Uterus (tissue), 2 donors: ENCODE results near the gene RRP8.

Experiments used
- POLR2A ChIP-seq, 2 donors: fragments of 450-650 bp; IDR thresholded peaks; one replicate each; pipeline ENCODE4 v1.6.1; 2016; ENCODE audit warnings: antibody characterized with exemption in 2 of 2, mild to moderate bottlenecking in 1 of 2, moderate library complexity in 1 of 2
- TF ChIP-seq, protein P1 (sequence below), 4 experiments: fragments of 200-600 bp in 2 of 4; fragments of 450-650 bp in 2 of 4; sonication (generic) in 2 of 4; IDR thresholded peaks; one replicate each; pipeline ENCODE4 v1.5.1; 2016 to 2019; ENCODE audit warnings: antibody characterized with exemption in 4 of 4, mild to moderate bottlenecking in 2 of 4, moderate library complexity in 1 of 4

DNA sequence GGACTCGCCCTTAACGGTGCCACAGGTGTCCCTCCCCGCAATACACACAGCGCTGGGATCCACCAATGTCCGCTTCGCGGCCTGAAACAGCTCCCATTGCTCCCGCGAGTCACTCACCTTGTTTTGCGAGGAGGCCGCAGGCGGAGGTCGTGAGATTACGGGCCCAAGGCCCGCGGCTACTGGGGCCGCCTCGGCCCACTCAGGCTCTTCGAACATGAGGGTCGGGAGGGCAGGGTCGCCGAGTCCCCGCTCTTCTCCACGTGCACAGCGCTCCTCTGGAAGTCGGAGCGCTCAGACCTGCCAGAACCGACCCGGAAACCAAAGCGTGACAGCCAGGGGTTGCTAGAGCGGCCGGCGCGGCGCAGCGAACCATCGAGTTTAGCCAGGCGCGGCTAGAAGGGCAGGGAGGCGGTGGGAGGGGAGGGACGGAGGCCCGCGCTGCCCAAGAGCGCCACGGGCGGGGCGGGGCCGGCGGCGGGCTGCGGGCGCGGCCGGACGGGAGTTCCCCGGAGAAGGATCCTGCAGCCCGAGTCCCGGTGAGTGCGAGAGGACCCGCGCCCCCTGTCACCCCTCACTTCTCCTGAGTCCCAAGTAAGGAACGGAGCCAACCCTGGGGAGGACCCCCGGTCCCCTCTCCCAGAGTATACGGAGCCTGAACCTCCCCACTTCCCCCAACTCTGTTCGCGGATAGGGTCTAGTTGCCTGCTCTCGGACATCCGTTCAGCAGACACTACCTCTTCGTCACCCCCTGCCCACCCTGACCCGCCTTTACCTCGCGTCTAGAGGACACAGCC, at the start of gene RRP8, which contains the start of gene ILK:
- TF ChIP-seq, protein P1, sequence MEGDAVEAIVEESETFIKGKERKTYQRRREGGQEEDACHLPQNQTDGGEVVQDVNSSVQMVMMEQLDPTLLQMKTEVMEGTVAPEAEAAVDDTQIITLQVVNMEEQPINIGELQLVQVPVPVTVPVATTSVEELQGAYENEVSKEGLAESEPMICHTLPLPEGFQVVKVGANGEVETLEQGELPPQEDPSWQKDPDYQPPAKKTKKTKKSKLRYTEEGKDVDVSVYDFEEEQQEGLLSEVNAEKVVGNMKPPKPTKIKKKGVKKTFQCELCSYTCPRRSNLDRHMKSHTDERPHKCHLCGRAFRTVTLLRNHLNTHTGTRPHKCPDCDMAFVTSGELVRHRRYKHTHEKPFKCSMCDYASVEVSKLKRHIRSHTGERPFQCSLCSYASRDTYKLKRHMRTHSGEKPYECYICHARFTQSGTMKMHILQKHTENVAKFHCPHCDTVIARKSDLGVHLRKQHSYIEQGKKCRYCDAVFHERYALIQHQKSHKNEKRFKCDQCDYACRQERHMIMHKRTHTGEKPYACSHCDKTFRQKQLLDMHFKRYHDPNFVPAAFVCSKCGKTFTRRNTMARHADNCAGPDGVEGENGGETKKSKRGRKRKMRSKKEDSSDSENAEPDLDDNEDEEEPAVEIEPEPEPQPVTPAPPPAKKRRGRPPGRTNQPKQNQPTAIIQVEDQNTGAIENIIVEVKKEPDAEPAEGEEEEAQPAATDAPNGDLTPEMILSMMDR (IDR thresholded peaks at IDR 0.05) = peak; percentile 45 to 68 (median 56)
- TF ChIP-seq POLR2A (IDR thresholded peaks at IDR 0.05) = peak; percentile 88 to 96
